HEK293 (cell line): ENCODE measurements around the gene PNLIP.

Experiments used
- CTCF ChIA-PET: fragments of 350-600 bp; formaldehyde crosslinking; extraction: SDS; loops from one replicate; lab custom pipeline; 2021; ENCODE audit warnings: antibody characterized with exemption; lab: Yijun Ruan, JAX
- POLR2A ChIA-PET: fragments of 300-600 bp; formaldehyde crosslinking; extraction: SDS; loops from one replicate; lab custom pipeline; 2020; ENCODE audit warnings: antibody characterized with exemption, inconsistent platforms; lab: Yijun Ruan, JAX
- H3K27ac ChIP-seq: fragments of 200-500 bp; sonication (Bioruptor generic); 2 replicates; pipeline ENCODE4 v1.5.1; 2014; ENCODE audit warnings: low read depth, low read length, control low read depth, inconsistent platforms; ENCODE audit errors: extremely low read depth
- H3K36me3 ChIP-seq, 2 experiments: fragments of 200-500 bp in 1 of 2; sonication (Bioruptor generic) in 1 of 2; 1 replicate in 1 of 2; 2 replicates in 1 of 2; pipeline ENCODE4 v1.5.1; 2014 to 2017; ENCODE audit warnings: inconsistent platforms in 2 of 2, low read length in 2 of 2; ENCODE audit not compliant: control insufficient read depth in 2 of 2, insufficient read depth in 1 of 2
- H3K4me1 ChIP-seq: fragments of 200-500 bp; sonication (Bioruptor generic); 2 replicates; pipeline ENCODE4 v1.5.1; 2014; ENCODE audit warnings: mild to moderate bottlenecking, low read length, inconsistent platforms; ENCODE audit not compliant: control insufficient read depth, insufficient read depth
- H3K4me3 ChIP-seq: 2 replicates; pipeline ENCODE4 v1.5.1; 2011; ENCODE audit warnings: low read depth, mild to moderate bottlenecking, control low read depth, low read length, moderate library complexity
- H3K9me3 ChIP-seq: fragments of 200-500 bp; sonication (Bioruptor generic); 2 replicates; pipeline ENCODE4 v1.5.1; 2014; ENCODE audit warnings: low read depth, low read length, inconsistent platforms; ENCODE audit not compliant: control insufficient read depth, insufficient read depth
- GLI2 ChIP-seq: fragments of 450-650 bp; formaldehyde crosslinking; IDR thresholded peaks from 2 replicates; pipeline ENCODE4; 2017; ENCODE audit warnings: missing biosample characterization, missing genetic modification characterization, low read depth, borderline replicate concordance
- KLF1 ChIP-seq: fragments of 450-650 bp; formaldehyde crosslinking; IDR thresholded peaks from 2 replicates; pipeline ENCODE4 v1.5.1; 2016; ENCODE audit warnings: missing biosample characterization, missing genetic modification characterization
- MZF1 ChIP-seq: fragments of 450-650 bp; formaldehyde crosslinking; IDR thresholded peaks from 2 replicates; pipeline ENCODE4 v1.5.1; 2017; ENCODE audit warnings: missing biosample characterization, missing genetic modification characterization, borderline replicate concordance
- SCRT1 ChIP-seq: fragments of 450-650 bp; formaldehyde crosslinking; IDR thresholded peaks from 2 replicates; pipeline ENCODE4 v1.5.1; 2016; ENCODE audit warnings: missing biosample characterization, missing genetic modification characterization, borderline replicate concordance
- SCRT2 ChIP-seq: fragments of 450-650 bp; formaldehyde crosslinking; IDR thresholded peaks from 2 replicates; pipeline ENCODE4 v1.5.1; 2016; ENCODE audit warnings: missing biosample characterization, missing genetic modification characterization
- ZBTB20 ChIP-seq: fragments of 450-650 bp; formaldehyde crosslinking; IDR thresholded peaks from 2 replicates; pipeline ENCODE4 v1.5.1; 2016; ENCODE audit warnings: missing biosample characterization, missing genetic modification characterization
- ZBTB7A ChIP-seq: fragments of 450-650 bp; formaldehyde crosslinking; IDR thresholded peaks from 2 replicates; pipeline ENCODE4 v1.5.1; 2016; ENCODE audit warnings: low read depth, missing biosample characterization, missing genetic modification characterization
- ZEB2 ChIP-seq: fragments of 450-650 bp; formaldehyde crosslinking; IDR thresholded peaks from 2 replicates; pipeline ENCODE4 v1.5.1; 2016; ENCODE audit warnings: missing biosample characterization, missing genetic modification characterization
- ZFP37 ChIP-seq: fragments of 450-650 bp; formaldehyde crosslinking; IDR thresholded peaks from 2 replicates; pipeline ENCODE4 v1.5.1; 2016; ENCODE audit warnings: missing biosample characterization, missing genetic modification characterization
- ZIC2 ChIP-seq: fragments of 450-650 bp; formaldehyde crosslinking; IDR thresholded peaks from 2 replicates; pipeline ENCODE4 v1.5.1; 2016; ENCODE audit warnings: missing biosample characterization, missing genetic modification characterization
- ZNF132 ChIP-seq: fragments of 450-650 bp; formaldehyde crosslinking; IDR thresholded peaks from 2 replicates; pipeline ENCODE4 v1.5.1; 2017; ENCODE audit warnings: missing biosample characterization, missing genetic modification characterization, borderline replicate concordance
- ZNF24 ChIP-seq: fragments of 450-650 bp; formaldehyde crosslinking; IDR thresholded peaks from 2 replicates; pipeline ENCODE4 v1.5.1; 2016; ENCODE audit warnings: missing biosample characterization, missing genetic modification characterization
- ZNF248 ChIP-seq: fragments of 450-650 bp; formaldehyde crosslinking; IDR thresholded peaks from 2 replicates; pipeline ENCODE4 v1.5.1; 2017; ENCODE audit warnings: missing biosample characterization, missing genetic modification characterization
- ZNF335 ChIP-seq: fragments of 450-650 bp; formaldehyde crosslinking; conservative IDR thresholded peaks from 2 replicates; pipeline ENCODE4 v1.5.1; 2016; ENCODE audit warnings: missing biosample characterization, missing genetic modification characterization
- ZNF426 ChIP-seq: fragments of 450-650 bp; formaldehyde crosslinking; IDR thresholded peaks from 2 replicates; pipeline ENCODE4 v1.5.1; 2017; ENCODE audit warnings: missing biosample characterization, missing genetic modification characterization, mild to moderate bottlenecking, inconsistent platforms, moderate library complexity
- ZNF548 ChIP-seq: fragments of 450-650 bp; formaldehyde crosslinking; IDR thresholded peaks from 2 replicates; pipeline ENCODE4 v1.5.1; 2016; ENCODE audit warnings: missing biosample characterization, missing genetic modification characterization
- ZNF555 ChIP-seq: fragments of 450-650 bp; formaldehyde crosslinking; conservative IDR thresholded peaks from 2 replicates; pipeline ENCODE4 v1.5.1; 2017; ENCODE audit warnings: missing biosample characterization, mild to moderate bottlenecking, missing genetic modification characterization, inconsistent platforms
- ZNF600 ChIP-seq: fragments of 450-650 bp; formaldehyde crosslinking; IDR thresholded peaks from 2 replicates; pipeline ENCODE4 v1.5.1; 2016; ENCODE audit warnings: missing biosample characterization, missing genetic modification characterization
- ZNF626 ChIP-seq: fragments of 450-650 bp; sonication (Bioruptor Pico); formaldehyde crosslinking; IDR thresholded peaks from 2 replicates; pipeline ENCODE4 v1.5.1; 2018; ENCODE audit warnings: missing biosample characterization, missing genetic modification characterization, inconsistent platforms
- ZNF654 ChIP-seq: fragments of 450-650 bp; formaldehyde crosslinking; IDR thresholded peaks from 2 replicates; pipeline ENCODE4 v1.5.1; 2016; ENCODE audit warnings: low read depth, missing biosample characterization, missing genetic modification characterization
- TF ChIP-seq, protein P1 (sequence below): fragments of 450-650 bp; formaldehyde crosslinking; IDR thresholded peaks from 2 replicates; pipeline ENCODE4 v1.5.1; 2016; ENCODE audit warnings: missing biosample characterization, missing genetic modification characterization
- TF ChIP-seq, protein P2 (sequence below): fragments of 450-650 bp; formaldehyde crosslinking; IDR thresholded peaks from 2 replicates; pipeline ENCODE4 v1.5.1; 2016; ENCODE audit warnings: missing biosample characterization, missing genetic modification characterization
- TF ChIP-seq, protein P3 (sequence below): fragments of 450-650 bp; formaldehyde crosslinking; IDR thresholded peaks from 2 replicates; pipeline ENCODE4; 2016; ENCODE audit warnings: missing biosample characterization, missing genetic modification characterization
- TF ChIP-seq, protein P4 (sequence below): fragments of 450-650 bp; formaldehyde crosslinking; IDR thresholded peaks from 2 replicates; pipeline ENCODE4 v1.5.1; 2016; ENCODE audit warnings: missing biosample characterization, missing genetic modification characterization, borderline replicate concordance
- TF ChIP-seq, protein P5 (sequence below): fragments of 450-650 bp; formaldehyde crosslinking; IDR thresholded peaks from 2 replicates; pipeline ENCODE4 v1.5.1; 2017; ENCODE audit warnings: missing biosample characterization, missing genetic modification characterization

The PNLIP gene

DNA sequence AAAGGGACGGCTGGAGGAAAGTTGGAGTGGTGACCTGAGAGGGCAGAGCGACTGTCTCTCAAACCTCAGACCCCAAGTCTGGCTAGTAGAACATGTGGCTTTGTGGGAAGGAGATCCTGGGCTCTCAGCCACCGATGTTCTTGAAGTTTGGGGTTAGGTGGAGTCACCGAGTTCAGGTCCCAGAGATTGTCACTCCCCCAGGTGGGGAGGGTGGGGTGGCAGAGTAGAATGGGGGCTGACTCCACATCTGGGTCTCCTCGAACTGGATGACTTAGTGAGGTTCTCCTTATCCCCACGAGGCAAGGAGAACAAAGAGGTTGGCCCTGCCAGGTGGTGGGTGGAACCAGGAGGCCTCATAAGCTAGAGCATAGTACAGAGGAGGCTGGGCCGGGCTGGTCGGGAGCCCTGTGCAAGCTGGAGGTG lies 60.3 kb downstream of the PNLIP start:
- POLR2A ChIA-PET, result no interaction called here
- Histone ChIP-seq H3K9me3 (no peaks in the 10 kb centered on the region), H3K4me3 (no peak overlapping the region), H3K36me3 (peaks cover 0 to 27% of the 10 kb centered on the region in 2 experiments; a peak in 2 of 3 replicates)
- TF ChIP-seq ZNF555 (tag by site-specific recombination) (no peak), ZNF248 (tag by site-specific recombination) (no peak), ZNF654 (tag by site-specific recombination) (no peak), ZIC2 (no peak), ZNF132 (tag by site-specific recombination) (no peak), ZNF24 (tag by site-specific recombination) (no peak), ZNF426 (tag by site-specific recombination) (no peak)
- TF ChIP-seq, protein P1, sequence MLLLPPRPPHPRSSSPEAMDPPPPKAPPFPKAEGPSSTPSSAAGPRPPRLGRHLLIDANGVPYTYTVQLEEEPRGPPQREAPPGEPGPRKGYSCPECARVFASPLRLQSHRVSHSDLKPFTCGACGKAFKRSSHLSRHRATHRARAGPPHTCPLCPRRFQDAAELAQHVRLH (tag by site-specific recombination), result no peak
- TF ChIP-seq, protein P2, sequence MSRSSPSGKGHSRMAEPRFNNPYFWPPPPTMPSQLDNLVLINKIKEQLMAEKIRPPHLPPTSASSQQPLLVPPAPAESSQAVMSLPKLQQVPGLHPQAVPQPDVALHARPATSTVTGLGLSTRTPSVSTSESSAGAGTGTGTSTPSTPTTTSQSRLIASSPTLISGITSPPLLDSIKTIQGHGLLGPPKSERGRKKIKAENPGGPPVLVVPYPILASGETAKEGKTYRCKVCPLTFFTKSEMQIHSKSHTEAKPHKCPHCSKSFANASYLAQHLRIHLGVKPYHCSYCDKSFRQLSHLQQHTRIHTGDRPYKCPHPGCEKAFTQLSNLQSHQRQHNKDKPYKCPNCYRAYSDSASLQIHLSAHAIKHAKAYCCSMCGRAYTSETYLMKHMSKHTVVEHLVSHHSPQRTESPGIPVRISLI (tag by site-specific recombination), result no peak
- TF ChIP-seq, protein P3, sequence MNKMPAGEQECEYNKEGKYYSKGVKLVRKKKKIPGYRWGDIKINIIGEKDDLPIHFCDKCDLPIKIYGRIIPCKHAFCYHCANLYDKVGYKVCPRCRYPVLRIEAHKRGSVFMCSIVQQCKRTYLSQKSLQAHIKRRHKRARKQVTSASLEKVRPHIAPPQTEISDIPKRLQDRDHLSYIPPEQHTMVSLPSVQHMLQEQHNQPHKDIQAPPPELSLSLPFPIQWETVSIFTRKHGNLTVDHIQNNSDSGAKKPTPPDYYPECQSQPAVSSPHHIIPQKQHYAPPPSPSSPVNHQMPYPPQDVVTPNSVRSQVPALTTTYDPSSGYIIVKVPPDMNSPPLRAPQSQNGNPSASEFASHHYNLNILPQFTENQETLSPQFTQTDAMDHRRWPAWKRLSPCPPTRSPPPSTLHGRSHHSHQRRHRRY (tag by site-specific recombination), result no peak
- TF ChIP-seq, all 188 proteins: peak for 0
- H3K27ac ChIP-seq, result no peak overlapping the region
- CTCF ChIA-PET, result no interaction called here
- H3K4me1 ChIP-seq, result no peaks in the 10 kb centered on the region

DNA sequence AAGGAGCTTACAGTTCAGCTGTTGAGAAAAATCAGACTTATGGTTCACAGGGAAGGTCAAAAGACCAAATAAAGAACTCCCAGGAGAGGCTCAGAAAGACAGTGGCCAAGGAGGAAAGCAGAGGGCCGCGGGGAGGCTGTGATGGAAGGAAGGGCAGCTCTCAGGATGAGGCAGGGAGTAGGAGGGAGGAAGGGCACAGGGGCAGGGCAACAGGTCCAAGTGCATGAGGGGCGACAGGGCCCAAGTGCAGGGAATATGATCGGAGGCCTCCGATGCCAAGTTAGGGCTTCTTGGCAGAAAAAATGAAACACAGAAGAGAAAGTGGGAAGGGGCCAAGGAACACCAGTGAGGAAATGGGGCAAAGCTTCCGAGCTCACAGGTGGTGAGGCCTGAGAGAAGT lies 61.6 kb downstream of the PNLIP start:
- H3K27ac ChIP-seq, result no peak overlapping the region
- TF ChIP-seq SCRT2 (tag by site-specific recombination), result peak; percentile 89
- peak; percentile 79 for TF ChIP-seq SCRT1
- TF ChIP-seq GLI2 (tag by site-specific recombination), result no peak
- no peak for TF ChIP-seq MZF1
- no peak for TF ChIP-seq ZEB2 (tag by site-specific recombination)
- no peaks in the 10 kb centered on the region for H3K4me1 ChIP-seq
- no peak overlapping the region for H3K4me3 ChIP-seq
- CTCF ChIA-PET, result interaction anchor here (0.7 to 1.3 kb wide), 3 partner anchors 21 to 52 kb away, joined by 3 to 10 read pairs (median 3); no protein-coding TSS in a partner anchor
- H3K36me3 ChIP-seq, result peaks cover 0 to 27% of the 10 kb centered on the region in 2 experiments; a peak in 2 of 3 replicates
- H3K9me3 ChIP-seq, result no peaks in the 10 kb centered on the region
- POLR2A ChIA-PET, result no interaction called here

DNA sequence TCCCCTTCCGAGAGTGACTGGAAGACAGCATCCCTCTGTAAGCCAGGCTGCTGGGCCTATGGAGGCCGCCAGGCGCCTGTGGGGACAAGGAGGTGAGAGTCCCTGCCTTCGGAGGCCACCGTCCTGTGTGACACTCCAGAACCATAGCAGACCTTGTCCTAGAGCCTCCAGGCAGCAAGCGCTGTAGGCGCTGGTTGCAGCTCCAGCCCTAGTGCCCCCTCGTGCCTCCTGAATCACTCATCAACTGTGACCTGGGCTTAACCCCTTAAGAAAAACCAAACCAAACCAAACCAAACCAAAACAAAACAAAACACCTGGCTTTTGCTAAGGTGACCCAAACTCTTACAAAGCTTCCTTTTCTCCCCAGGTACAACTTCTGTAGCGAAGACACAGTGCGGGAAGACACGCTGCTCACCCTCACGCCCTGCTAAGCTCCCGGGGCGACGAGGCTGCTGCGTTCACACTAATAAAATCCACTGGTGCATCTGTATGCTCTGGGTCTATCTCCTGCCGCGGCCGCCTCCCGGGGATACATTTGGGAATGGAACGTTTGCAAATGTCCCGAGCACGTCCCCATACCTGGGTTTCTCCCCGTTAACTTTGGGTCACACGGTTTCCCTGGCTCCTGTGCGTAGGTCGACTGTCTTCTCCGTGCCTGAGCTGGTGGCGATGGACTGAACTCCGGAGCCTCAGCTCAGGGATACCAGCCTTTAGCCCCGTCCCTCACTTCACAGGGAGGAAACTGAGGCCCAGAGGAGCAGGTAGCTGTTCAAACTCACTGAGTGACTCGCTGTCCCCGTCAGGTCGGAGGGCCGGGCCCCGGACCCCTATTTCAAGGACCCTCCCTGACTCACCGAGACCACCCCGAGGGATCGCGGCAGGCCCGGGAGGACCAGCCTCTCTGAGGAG lies 63.2 kb downstream of the PNLIP start:
- peaks cover 0 to 20% of the 10 kb centered on the region in 2 experiments; a peak in 2 of 3 replicates for H3K36me3 ChIP-seq
- peak overlapping the region; percentile 61; the same call in 1 of the 2 replicates for H3K27ac ChIP-seq
- H3K4me1 ChIP-seq, result no peaks in the 10 kb centered on the region
- H3K9me3 ChIP-seq, result no peaks in the 10 kb centered on the region
- ChIA-PET CTCF (interaction anchor here (1.2 kb wide), 1 partner anchor 87 kb away, joined by 3 read pairs; no protein-coding TSS in a partner anchor), POLR2A (interaction anchor here (0.7 kb wide), 1 partner anchor 11 kb away, joined by 3 read pairs; the partner anchor contains the start of gene PNLIPRP2)
- peak overlapping the region; percentile 57 for H3K4me3 ChIP-seq
- TF ChIP-seq ZNF626 (tag by site-specific recombination), result no peak
- TF ChIP-seq ZNF335 (tag by site-specific recombination), result peak; percentile 100; the same call in 1 of the 2 replicates
- TF ChIP-seq, protein P4, sequence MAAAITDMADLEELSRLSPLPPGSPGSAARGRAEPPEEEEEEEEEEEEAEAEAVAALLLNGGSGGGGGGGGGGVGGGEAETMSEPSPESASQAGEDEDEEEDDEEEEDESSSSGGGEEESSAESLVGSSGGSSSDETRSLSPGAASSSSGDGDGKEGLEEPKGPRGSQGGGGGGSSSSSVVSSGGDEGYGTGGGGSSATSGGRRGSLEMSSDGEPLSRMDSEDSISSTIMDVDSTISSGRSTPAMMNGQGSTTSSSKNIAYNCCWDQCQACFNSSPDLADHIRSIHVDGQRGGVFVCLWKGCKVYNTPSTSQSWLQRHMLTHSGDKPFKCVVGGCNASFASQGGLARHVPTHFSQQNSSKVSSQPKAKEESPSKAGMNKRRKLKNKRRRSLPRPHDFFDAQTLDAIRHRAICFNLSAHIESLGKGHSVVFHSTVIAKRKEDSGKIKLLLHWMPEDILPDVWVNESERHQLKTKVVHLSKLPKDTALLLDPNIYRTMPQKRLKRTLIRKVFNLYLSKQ (tag by site-specific recombination), result no peak
- TF ChIP-seq KLF1 (tag by site-specific recombination), result no peak
- TF ChIP-seq, protein P5, sequence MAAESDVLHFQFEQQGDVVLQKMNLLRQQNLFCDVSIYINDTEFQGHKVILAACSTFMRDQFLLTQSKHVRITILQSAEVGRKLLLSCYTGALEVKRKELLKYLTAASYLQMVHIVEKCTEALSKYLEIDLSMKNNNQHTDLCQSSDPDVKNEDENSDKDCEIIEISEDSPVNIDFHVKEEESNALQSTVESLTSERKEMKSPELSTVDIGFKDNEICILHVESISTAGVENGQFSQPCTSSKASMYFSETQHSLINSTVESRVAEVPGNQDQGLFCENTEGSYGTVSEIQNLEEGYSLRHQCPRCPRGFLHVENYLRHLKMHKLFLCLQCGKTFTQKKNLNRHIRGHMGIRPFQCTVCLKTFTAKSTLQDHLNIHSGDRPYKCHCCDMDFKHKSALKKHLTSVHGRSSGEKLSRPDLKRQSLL, result peak; percentile 75
- peak; percentile 62 for TF ChIP-seq ZIC2
- 0 out of 2 replicates have a peak, but pooled peaks have one; percentile 37 for TF ChIP-seq ZFP37
- TF ChIP-seq ZBTB20, result peak; percentile 45; the same call in 1 of the 2 replicates
- TF ChIP-seq ZNF600, result peak; percentile 80
- peak; percentile 17; the same call in 1 of the 2 replicates for TF ChIP-seq ZBTB7A (tag by site-specific recombination)
- TF ChIP-seq ZNF548, result no peak
